ENCODE results near the gene TICAM1.
A peak's percentile ranks its signal among the peaks of the same experiment; 100 is the strongest.
"Not testable (repeated sequence)": the region's sequence is repeated elsewhere in the genome, so short reads cannot be mapped to it uniquely, and the experiment has no call there.

TICAM1 gene

GRCh38 chr19:4844348-4845179 is 13.1 kb upstream of the TICAM1 start:
- DNase-seq (ENCODE audit: low read depth) = no peak

GRCh38 chr19:4843647-4843965 is 12.1 kb upstream of the TICAM1 start:
- DNase-seq (ENCODE audit: low read depth) = no peak

GRCh38 chr19:4839192-4839591 is 7.7 kb upstream of the TICAM1 start:
- no peak for DNase-seq (ENCODE audit: low read depth)

- DNase-seq (ENCODE audit: low read depth) = no peak
These were observed 1.3 kb upstream of the TICAM1 start for GRCh38 chr19:4832776-4833175.

- DNase-seq (ENCODE audit: low read depth) = not testable (repeated sequence)
These were observed 448 bp upstream of the TICAM1 start for GRCh38 chr19:4831979-4832340.

- DNase-seq (ENCODE audit: low read depth) = no peak
These were observed 695 bp downstream of the TICAM1 start for GRCh38 chr19:4830768-4831265.

- DNase-seq (ENCODE audit: low read depth) = no peak
These were observed 1.2 kb downstream of the TICAM1 start for GRCh38 chr19:4830332-4830731.

- DNase-seq (ENCODE audit: low read depth) = no peak
These were observed 2.4 kb downstream of the TICAM1 start for GRCh38 chr19:4829001-4829712.

GRCh38 chr19:4823577-4823976 is 7.9 kb downstream of the TICAM1 start:
- no peak for DNase-seq (ENCODE audit: low read depth)

GRCh38 chr19:4822354-4822753 is 9.2 kb downstream of the TICAM1 start:
- DNase-seq (ENCODE audit: low read depth) = not testable (repeated sequence)

- DNase-seq (ENCODE audit: low read depth) = no peak
These were observed 10.2 kb downstream of the TICAM1 start for GRCh38 chr19:4821265-4821664.

GRCh38 chr19:4817467-4818277 is 13.8 kb downstream of the TICAM1 start:
- DNase-seq (ENCODE audit: low read depth) = no peak

GRCh38 chr19:4816950-4817278 is 14.6 kb downstream of the TICAM1 start:
- no peak for DNase-seq (ENCODE audit: low read depth)

- no peak for DNase-seq (ENCODE audit: low read depth)
These were observed 15.1 kb downstream of the TICAM1 start for GRCh38 chr19:4816202-4816949.

- peak; percentile 69 for DNase-seq (ENCODE audit: low read depth)
These were observed 15.9 kb downstream of the TICAM1 start for GRCh38 chr19:4815426-4816201.

GRCh38 chr19:4814625-4815425 is 16.7 kb downstream of the TICAM1 start:
- no peak for DNase-seq (ENCODE audit: low read depth)

- peak; percentile 85 for DNase-seq (ENCODE audit: low read depth)
These were observed 20.0 kb downstream of the TICAM1 start for GRCh38 chr19:4811328-4812131.

- no peak for DNase-seq (ENCODE audit: low read depth)
These were observed 24.3 kb downstream of the TICAM1 start for GRCh38 chr19:4807188-4807587.

GRCh38 chr19:4806384-4806783 is 25.1 kb downstream of the TICAM1 start:
- no peak for DNase-seq (ENCODE audit: low read depth)

GRCh38 chr19:4805140-4805539 is 26.4 kb downstream of the TICAM1 start:
- DNase-seq (ENCODE audit: low read depth) = not testable (repeated sequence)
